ENCODE data around the gene TMF1.

GRCh38 chr3:69020424-69020823 is 31.7 kb downstream of the TMF1 start:
- TF ChIP-seq POLR2A (IDR thresholded peaks at IDR 0.05), result no peak
- no peak for TF ChIP-seq CTCF (IDR thresholded peaks at IDR 0.05)
- TF ChIP-seq POLR2AphosphoS5 (IDR thresholded peaks at IDR 0.05), result no peak
- TF ChIP-seq EP300 (IDR thresholded peaks at IDR 0.05), result no peak
